Measurements from ENCODE around the gene OR6M1. TPM values are rescaled to one million over a fixed set of nuclear protein-coding genes. Genes with fewer than 3 reads are reported as not detected.
A peak's percentile ranks its signal among the peaks of the same experiment; 100 is the strongest.

OR6M1 gene
- total and polyA plus RNA-seq, 2 experiments from 2014 or later: not detected

DNA sequence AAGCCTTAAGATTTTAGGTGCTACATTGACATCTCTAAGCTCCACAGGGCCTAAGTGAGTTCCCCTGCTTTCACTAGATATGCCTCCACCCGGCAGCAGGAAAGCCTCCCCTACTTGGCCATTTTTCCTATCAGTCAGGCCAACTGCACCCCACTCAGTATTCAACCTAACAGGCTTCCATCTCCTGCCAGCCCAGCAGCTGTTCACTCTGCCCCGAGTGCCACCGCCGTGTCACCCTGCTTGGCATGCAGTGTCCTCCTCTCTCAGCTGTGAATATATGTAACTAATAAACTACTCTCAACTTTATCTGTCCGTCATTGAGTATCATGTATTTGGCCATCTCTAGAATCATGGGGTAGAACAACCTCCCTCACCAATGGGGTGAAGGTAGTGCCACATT lies 9.0 kb upstream of the OR6M1 start:
- no peaks in the 10 kb centered on the region for H3K4me1 ChIP-seq (ENCODE audit: insufficient read depth)
- Mint-ChIP-seq H3K9me3 (no peaks in the 10 kb centered on the region), H3K27ac (no peak overlapping the region), H3K4me3 (no peak overlapping the region), H3K36me3 (ENCODE audit: low read depth) (no peaks in the 10 kb centered on the region), H3K27me3 (ENCODE audit: insufficient read depth, low read depth, poor library complexity) (no peaks in the 10 kb centered on the region), H3K4me1 (no peaks in the 10 kb centered on the region)
- H4K20me1 ChIP-seq (replicated peaks; ENCODE audit: insufficient read depth): no peaks in the 10 kb centered on the region
- no peaks in the 10 kb centered on the region for H3K36me3 ChIP-seq (ENCODE audit: insufficient read depth)
- no peak overlapping the region for H3K4me2 ChIP-seq
- H3K4me3 ChIP-seq: no peak overlapping the region
- H3K27ac ChIP-seq (ENCODE audit: low read depth): no peak overlapping the region
- H3K9me2 ChIP-seq (ENCODE audit: insufficient read depth): no peaks in the 10 kb centered on the region
- no peak for TF ChIP-seq POLR2AphosphoS5 (IDR thresholded peaks at IDR 0.05; ENCODE audit: low read depth)
- TF ChIP-seq, protein P1, sequence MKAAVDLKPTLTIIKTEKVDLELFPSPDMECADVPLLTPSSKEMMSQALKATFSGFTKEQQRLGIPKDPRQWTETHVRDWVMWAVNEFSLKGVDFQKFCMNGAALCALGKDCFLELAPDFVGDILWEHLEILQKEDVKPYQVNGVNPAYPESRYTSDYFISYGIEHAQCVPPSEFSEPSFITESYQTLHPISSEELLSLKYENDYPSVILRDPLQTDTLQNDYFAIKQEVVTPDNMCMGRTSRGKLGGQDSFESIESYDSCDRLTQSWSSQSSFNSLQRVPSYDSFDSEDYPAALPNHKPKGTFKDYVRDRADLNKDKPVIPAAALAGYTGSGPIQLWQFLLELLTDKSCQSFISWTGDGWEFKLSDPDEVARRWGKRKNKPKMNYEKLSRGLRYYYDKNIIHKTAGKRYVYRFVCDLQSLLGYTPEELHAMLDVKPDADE (IDR thresholded peaks at IDR 0.05): no peak
- TF ChIP-seq CREB1 (CRISPR knock-in tag; IDR thresholded peaks at IDR 0.05; ENCODE audit: low read depth): no peak
- no peak for TF ChIP-seq REST (IDR thresholded peaks at IDR 0.05; ENCODE audit: unreplicated experiment)
- no peak for TF ChIP-seq EZH2 (IDR thresholded peaks at IDR 0.05; ENCODE audit: low read depth, unreplicated experiment)
- TF ChIP-seq, protein P2, sequence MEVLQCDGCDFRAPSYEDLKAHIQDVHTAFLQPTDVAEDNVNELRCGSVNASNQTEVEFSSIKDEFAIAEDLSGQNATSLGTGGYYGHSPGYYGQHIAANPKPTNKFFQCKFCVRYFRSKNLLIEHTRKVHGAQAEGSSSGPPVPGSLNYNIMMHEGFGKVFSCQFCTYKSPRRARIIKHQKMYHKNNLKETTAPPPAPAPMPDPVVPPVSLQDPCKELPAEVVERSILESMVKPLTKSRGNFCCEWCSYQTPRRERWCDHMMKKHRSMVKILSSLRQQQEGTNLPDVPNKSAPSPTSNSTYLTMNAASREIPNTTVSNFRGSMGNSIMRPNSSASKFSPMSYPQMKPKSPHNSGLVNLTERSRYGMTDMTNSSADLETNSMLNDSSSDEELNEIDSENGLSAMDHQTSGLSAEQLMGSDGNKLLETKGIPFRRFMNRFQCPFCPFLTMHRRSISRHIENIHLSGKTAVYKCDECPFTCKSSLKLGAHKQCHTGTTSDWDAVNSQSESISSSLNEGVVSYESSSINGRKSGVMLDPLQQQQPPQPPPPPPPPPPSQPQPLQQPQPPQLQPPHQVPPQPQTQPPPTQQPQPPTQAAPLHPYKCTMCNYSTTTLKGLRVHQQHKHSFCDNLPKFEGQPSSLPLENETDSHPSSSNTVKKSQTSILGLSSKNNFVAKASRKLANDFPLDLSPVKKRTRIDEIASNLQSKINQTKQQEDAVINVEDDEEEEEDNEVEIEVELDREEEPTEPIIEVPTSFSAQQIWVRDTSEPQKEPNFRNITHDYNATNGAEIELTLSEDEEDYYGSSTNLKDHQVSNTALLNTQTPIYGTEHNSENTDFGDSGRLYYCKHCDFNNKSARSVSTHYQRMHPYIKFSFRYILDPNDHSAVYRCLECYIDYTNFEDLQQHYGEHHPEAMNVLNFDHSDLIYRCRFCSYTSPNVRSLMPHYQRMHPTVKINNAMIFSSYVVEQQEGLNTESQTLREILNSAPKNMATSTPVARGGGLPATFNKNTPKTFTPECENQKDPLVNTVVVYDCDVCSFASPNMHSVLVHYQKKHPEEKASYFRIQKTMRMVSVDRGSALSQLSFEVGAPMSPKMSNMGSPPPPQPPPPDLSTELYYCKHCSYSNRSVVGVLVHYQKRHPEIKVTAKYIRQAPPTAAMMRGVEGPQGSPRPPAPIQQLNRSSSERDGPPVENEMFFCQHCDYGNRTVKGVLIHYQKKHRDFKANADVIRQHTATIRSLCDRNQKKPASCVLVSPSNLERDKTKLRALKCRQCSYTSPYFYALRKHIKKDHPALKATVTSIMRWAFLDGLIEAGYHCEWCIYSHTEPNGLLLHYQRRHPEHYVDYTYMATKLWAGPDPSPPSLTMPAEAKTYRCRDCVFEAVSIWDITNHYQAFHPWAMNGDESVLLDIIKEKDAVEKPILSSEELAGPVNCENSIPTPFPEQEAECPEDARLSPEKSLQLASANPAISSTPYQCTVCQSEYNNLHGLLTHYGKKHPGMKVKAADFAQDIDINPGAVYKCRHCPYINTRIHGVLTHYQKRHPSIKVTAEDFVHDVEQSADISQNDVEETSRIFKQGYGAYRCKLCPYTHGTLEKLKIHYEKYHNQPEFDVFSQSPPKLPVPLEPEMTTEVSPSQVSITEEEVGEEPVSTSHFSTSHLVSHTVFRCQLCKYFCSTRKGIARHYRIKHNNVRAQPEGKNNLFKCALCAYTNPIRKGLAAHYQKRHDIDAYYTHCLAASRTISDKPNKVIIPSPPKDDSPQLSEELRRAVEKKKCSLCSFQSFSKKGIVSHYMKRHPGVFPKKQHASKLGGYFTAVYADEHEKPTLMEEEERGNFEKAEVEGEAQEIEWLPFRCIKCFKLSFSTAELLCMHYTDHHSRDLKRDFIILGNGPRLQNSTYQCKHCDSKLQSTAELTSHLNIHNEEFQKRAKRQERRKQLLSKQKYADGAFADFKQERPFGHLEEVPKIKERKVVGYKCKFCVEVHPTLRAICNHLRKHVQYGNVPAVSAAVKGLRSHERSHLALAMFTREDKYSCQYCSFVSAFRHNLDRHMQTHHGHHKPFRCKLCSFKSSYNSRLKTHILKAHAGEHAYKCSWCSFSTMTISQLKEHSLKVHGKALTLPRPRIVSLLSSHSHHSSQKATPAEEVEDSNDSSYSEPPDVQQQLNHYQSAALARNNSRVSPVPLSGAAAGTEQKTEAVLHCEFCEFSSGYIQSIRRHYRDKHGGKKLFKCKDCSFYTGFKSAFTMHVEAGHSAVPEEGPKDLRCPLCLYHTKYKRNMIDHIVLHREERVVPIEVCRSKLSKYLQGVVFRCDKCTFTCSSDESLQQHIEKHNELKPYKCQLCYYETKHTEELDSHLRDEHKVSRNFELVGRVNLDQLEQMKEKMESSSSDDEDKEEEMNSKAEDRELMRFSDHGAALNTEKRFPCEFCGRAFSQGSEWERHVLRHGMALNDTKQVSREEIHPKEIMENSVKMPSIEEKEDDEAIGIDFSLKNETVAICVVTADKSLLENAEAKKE (CRISPR knock-in tag; IDR thresholded peaks at IDR 0.05): no peak
- no peak for TF ChIP-seq NANOG (IDR thresholded peaks at IDR 0.05; ENCODE audit: borderline replicate concordance)
- no peak for TF ChIP-seq JUNB (IDR thresholded peaks at IDR 0.05; ENCODE audit: unreplicated experiment)
- TF ChIP-seq ZNF331 (CRISPR knock-in tag; IDR thresholded peaks at IDR 0.05; ENCODE audit: low read depth): no peak
- TF ChIP-seq, protein P3, sequence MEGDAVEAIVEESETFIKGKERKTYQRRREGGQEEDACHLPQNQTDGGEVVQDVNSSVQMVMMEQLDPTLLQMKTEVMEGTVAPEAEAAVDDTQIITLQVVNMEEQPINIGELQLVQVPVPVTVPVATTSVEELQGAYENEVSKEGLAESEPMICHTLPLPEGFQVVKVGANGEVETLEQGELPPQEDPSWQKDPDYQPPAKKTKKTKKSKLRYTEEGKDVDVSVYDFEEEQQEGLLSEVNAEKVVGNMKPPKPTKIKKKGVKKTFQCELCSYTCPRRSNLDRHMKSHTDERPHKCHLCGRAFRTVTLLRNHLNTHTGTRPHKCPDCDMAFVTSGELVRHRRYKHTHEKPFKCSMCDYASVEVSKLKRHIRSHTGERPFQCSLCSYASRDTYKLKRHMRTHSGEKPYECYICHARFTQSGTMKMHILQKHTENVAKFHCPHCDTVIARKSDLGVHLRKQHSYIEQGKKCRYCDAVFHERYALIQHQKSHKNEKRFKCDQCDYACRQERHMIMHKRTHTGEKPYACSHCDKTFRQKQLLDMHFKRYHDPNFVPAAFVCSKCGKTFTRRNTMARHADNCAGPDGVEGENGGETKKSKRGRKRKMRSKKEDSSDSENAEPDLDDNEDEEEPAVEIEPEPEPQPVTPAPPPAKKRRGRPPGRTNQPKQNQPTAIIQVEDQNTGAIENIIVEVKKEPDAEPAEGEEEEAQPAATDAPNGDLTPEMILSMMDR (conservative IDR thresholded peaks at IDR 0.05; ENCODE audit: low read depth in 2 of 2): no peak
- TF ChIP-seq ZNF114 (CRISPR knock-in tag; IDR thresholded peaks at IDR 0.05): no peak
- no peak for TF ChIP-seq EZH2phosphoT487 (IDR thresholded peaks at IDR 0.05; ENCODE audit: unreplicated experiment)
- no peak for TF ChIP-seq STAT1 (IDR thresholded peaks at IDR 0.05; ENCODE audit: unreplicated experiment)
- peak overlapping the region; percentile 28; the same call in 1 of the 2 replicates for H2AFZ ChIP-seq
- DNase-seq (ENCODE audit: low spot score) (no peak), ATAC-seq (no peak)
- H3F3A ChIP-seq (replicated peaks; ENCODE audit: low read depth): no peaks in the 10 kb centered on the region
- no peaks in the 10 kb centered on the region for H3K27me3 ChIP-seq (ENCODE audit: insufficient read depth)
- H3K79me2 ChIP-seq (replicated peaks; ENCODE audit: insufficient read depth): no peaks in the 10 kb centered on the region
